ENCODE data around the gene TBC1D2B.

TBC1D2B gene

DNA sequence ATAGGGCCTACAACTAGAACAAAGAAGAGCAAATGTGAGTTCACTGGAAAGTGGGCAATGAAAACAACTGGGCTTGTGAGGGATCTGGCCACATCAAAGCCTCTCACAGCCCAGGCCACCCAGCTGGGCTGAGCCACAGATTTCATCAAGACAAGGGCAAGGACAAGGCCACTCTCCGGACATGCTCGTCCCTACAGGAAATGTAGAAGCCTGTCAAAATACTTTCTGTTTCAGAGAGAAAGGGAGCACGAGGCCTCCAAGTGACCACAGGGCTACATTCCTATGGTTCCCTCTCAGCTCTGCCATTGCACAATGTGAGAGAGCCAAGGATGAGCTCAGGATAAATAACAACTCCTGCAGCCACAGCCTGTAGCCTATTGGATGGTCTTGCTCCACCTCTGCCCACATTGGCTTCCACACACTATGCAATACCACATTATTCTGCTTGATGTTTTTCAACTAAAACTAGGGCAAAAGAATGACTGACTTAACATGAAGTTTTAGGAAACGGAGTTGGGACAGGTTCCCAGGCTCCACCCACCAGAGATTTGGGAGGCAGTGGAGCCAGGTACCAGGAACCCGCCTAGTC is 12.1 kb downstream of the TBC1D2B start:
- no peak for DNase-seq (ENCODE audit: low spot score)
- TF ChIP-seq, protein P1, sequence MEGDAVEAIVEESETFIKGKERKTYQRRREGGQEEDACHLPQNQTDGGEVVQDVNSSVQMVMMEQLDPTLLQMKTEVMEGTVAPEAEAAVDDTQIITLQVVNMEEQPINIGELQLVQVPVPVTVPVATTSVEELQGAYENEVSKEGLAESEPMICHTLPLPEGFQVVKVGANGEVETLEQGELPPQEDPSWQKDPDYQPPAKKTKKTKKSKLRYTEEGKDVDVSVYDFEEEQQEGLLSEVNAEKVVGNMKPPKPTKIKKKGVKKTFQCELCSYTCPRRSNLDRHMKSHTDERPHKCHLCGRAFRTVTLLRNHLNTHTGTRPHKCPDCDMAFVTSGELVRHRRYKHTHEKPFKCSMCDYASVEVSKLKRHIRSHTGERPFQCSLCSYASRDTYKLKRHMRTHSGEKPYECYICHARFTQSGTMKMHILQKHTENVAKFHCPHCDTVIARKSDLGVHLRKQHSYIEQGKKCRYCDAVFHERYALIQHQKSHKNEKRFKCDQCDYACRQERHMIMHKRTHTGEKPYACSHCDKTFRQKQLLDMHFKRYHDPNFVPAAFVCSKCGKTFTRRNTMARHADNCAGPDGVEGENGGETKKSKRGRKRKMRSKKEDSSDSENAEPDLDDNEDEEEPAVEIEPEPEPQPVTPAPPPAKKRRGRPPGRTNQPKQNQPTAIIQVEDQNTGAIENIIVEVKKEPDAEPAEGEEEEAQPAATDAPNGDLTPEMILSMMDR (IDR thresholded peaks at IDR 0.05; ENCODE audit: extremely low read depth, missing control alignments): no peak

DNA sequence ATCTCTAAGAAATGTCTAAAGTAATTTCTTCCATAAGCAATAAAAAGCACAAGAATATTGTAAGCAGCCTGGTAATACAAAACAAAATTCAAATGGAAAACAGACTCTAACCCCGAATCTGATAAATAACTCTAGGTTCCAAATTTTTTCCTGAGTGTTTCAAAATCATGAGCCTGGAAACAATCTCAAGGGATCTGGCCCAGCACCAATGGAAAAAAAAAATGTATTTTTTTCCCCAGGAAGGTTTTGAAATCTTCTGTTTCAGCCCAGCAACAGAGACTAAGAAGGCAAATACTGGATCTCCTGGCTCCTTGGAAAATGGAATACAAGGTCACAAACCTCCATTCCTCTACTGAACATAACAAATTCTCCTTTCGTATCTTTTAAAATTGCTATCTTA is 13.0 kb downstream of the TBC1D2B start:
- DNase-seq (ENCODE audit: low spot score): no peak
- TF ChIP-seq, protein P1 (IDR thresholded peaks at IDR 0.05; ENCODE audit: extremely low read depth, missing control alignments): no peak

DNA sequence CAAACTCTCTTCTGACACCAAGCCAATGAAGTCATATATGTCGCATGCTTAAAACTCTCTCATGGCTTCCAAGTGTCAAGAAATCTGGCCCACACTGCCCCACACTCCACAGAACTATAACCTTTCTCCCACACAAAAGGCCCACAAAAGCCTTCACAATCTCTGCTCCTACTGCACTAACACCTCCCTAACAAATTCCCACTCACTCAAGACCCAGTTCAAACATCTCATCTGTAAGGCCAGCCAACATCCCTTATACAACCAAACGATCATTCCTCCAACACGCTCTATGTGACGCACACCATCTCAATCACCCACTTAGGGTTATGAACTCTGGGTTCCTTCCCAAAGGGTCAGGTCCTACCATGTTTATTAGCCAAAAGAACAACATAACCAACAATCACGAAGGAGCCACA is 13.5 kb downstream of the TBC1D2B start:
- TF ChIP-seq, protein P1 (IDR thresholded peaks at IDR 0.05; ENCODE audit: extremely low read depth, missing control alignments): no peak
- DNase-seq (ENCODE audit: low spot score): no peak

DNA sequence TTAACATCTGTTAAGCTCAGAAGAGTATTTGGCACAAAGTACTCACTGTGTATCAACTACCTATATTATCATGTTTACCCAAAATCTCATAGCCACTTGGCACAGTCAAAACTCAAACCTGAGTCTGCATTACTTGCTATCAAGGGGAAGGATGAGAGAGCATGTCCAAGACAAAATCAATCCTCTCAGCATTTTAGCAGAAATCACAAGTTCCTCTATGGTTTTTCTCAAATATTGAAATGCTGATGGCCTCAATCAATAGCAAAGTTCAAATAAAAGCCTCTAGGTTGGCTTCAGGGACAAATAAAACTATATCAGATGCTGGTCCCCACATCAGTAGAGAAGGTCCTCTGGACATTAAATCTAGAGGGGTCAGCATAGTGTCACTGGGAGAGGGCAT is 14.3 kb downstream of the TBC1D2B start:
- TF ChIP-seq, protein P1 (IDR thresholded peaks at IDR 0.05; ENCODE audit: extremely low read depth, missing control alignments): no peak
- DNase-seq (ENCODE audit: low spot score): no peak

DNA sequence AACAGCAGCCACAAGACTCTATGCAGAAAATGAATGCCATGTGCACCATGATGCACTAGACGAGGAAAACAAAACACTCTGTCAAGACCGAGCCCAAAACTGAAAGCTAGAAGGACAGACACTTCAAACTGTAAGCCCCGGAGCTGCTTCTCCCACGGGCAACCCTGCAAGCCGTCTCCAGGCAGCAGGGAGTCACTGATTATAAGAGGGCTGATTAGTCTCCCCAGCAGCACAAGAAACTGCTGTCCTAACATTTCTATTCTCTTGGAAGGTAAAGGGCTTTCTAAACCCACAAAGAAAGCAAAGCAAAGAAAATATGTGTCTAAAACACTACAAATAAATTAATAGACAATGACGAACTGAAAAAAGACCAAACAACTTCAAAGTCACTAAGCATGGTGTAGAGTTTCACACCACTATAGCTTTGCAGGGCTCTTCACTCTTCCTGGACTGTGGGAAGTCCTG is 15.5 kb downstream of the TBC1D2B start:
- TF ChIP-seq, protein P1 (IDR thresholded peaks at IDR 0.05; ENCODE audit: extremely low read depth, missing control alignments): no peak
- DNase-seq (ENCODE audit: low spot score): peak; percentile 58

DNA sequence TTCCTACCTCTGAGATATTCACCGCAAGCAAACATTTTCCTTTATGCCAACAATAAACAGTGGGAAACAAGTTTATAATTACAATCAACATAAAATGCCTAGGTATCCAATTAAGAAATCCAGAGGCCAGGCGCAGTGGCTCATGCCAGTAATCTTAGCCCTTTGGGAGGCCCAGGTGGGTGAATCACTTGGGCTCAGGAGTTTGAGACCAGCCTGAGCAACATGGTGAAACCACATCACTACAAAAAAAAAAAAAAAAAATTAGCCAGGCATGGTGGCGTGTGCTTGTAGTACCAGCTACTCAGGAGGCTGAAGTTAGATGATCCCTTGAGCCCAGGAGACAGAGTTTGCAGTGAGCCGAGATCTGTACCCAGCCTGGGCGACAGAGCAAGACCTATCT is 17.3 kb downstream of the TBC1D2B start:
- TF ChIP-seq, protein P1 (IDR thresholded peaks at IDR 0.05; ENCODE audit: extremely low read depth, missing control alignments): no peak
- DNase-seq (ENCODE audit: low spot score): no peak

DNA sequence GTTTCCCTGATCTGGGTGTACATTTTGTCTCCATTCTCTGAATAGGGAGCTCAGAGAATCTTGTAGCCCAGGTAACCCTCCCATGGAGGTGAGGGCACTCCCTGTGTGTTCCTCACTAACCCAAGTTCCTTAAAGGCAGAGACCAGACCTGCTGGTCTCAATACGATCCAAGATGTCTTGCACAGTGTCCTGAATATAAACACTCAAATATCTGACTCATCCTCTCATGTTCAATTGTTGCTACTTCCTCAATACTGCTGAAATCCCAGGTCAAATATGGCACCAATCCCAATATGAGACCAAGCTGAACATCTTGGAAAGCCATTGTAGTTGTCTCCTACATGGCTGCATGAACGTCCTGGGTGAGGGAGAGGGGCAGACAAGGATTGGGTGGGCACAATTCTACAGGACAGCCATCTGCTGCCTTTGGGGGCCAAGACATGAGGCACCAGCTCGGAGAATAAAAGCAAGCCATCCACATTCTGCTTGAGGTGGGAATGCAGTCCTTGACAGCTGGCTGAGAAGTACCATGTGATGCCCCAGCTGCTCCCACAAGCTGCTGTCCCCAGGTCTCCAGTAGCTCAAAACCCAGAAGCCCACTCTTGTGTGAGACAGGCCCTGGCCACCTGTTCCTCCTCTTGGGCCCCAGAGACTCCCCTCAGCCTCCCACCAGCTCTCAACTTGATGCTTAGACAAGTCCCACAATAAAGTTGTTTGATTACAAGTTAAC is 18.2 kb downstream of the TBC1D2B start:
- TF ChIP-seq, protein P1 (IDR thresholded peaks at IDR 0.05; ENCODE audit: extremely low read depth, missing control alignments): no peak
- DNase-seq (ENCODE audit: low spot score): no peak
